Ascending aorta (tissue), 2 donors: ENCODE measurements around the gene KCNMA1. TPM values are rescaled to one million over a fixed set of nuclear protein-coding genes. Genes with fewer than 3 reads are reported as not detected.
A peak's percentile ranks its signal among the peaks of the same experiment; 100 is the strongest.

Experiments
- DNase-seq, 2 donors: peaks; one replicate each; pipeline ENCODE4 v3.0.0-alpha.2; 2019; ENCODE audit warnings: low spot score in 2 of 2
- H3K27ac ChIP-seq, 2 donors: fragments of 200-600 bp; sonication (generic); one replicate each; pipeline ENCODE4 v1.5.1; 2016 to 2017; ENCODE audit warnings: mild to moderate bottlenecking in 1 of 2
- H3K27me3 ChIP-seq: fragments of 200-600 bp; sonication (generic); one replicate; pipeline ENCODE4 v1.5.1; 2017
- H3K36me3 ChIP-seq, 2 donors: fragments of 200-600 bp; sonication (generic); one replicate each; pipeline ENCODE4 v1.5.1; 2016
- H3K4me1 ChIP-seq, 2 donors: fragments of 200-600 bp; sonication (generic); one replicate each; pipeline ENCODE4 v1.5.1; 2016 to 2017; ENCODE audit warnings: mild to moderate bottlenecking in 1 of 2
- H3K4me3 ChIP-seq, 2 donors: fragments of 200-600 bp; sonication (generic); one replicate each; pipeline ENCODE4 v1.5.1; 2016 to 2017; ENCODE audit warnings: mild to moderate bottlenecking in 1 of 2
- H3K9me3 ChIP-seq, 2 donors: fragments of 200-600 bp; sonication (generic); one replicate each; pipeline ENCODE4 v1.5.1; 2016
- CTCF ChIP-seq, 3 experiments: fragments of 200-600 bp in 2 of 3; fragments of 450-650 bp in 1 of 3; sonication (generic) in 2 of 3; IDR thresholded peaks; one replicate each; pipeline ENCODE4 v1.5.1; 2016 to 2019; ENCODE audit warnings: antibody characterized with exemption in 3 of 3, mild to moderate bottlenecking in 1 of 3, moderate library complexity in 1 of 3
- intact Hi-C: fragments of 100-400 bp; cut with DNase I; formaldehyde crosslinking; loops from one replicate; pipeline ENCODE4 v1.15.1; 2023
- total RNA-seq: library from RNA; depleted of rRNA; stranded (reverse); fragments of >200 nt; gene quantifications from one replicate; pipeline ENCODE4 v1.1.0, GENCODE V29; 2016

The KCNMA1 gene
- total RNA-seq, 1 donor from 2014 or later, result 28.6 TPM

- intact Hi-C loops, result loop anchor here (5.0 kb wide), 1 partner anchor 37 kb away; no protein-coding TSS in a partner anchor
- Histone ChIP-seq H3K4me3 (no peak overlapping the region), H3K27me3 (no peaks in the 10 kb centered on the region), H3K27ac (peak overlapping the region; percentile 60 to 75), H3K4me1 (peaks cover 8 to 9% of the 10 kb centered on the region in 2 donors), H3K9me3 (no peaks in the 10 kb centered on the region), H3K36me3 (no peaks in the 10 kb centered on the region)
- DNase-seq, result peak; percentile 41 to 90
- TF ChIP-seq CTCF (IDR thresholded peaks at IDR 0.05), result peak in 1 of 3 experiments; percentile 5
Measured at GRCh38 chr10:77350711-77351119, 286.9 kb downstream of the KCNMA1 start.

- no peak for DNase-seq
- Histone ChIP-seq H3K27me3 (no peaks in the 10 kb centered on the region), H3K27ac (peak overlapping the region; percentile 7 to 75), H3K4me1 (peaks cover 8 to 9% of the 10 kb centered on the region in 2 donors), H3K9me3 (no peaks in the 10 kb centered on the region), H3K36me3 (no peaks in the 10 kb centered on the region), H3K4me3 (no peak overlapping the region)
- intact Hi-C loops, result loop anchor here (5.0 kb wide), 1 partner anchor 37 kb away; no protein-coding TSS in a partner anchor
- TF ChIP-seq CTCF (IDR thresholded peaks at IDR 0.05), result no peak
Measured at GRCh38 chr10:77350134-77350533, 287.5 kb downstream of the KCNMA1 start.

- Histone ChIP-seq H3K4me3 (no peak overlapping the region), H3K27ac (peak overlapping the region in 1 of 2 donors; percentile 7), H3K4me1 (peaks cover 8 to 9% of the 10 kb centered on the region in 2 donors), H3K27me3 (no peaks in the 10 kb centered on the region), H3K36me3 (no peaks in the 10 kb centered on the region), H3K9me3 (no peaks in the 10 kb centered on the region)
- no peak for TF ChIP-seq CTCF (IDR thresholded peaks at IDR 0.05)
- intact Hi-C loops, result loop anchor here (5.0 kb wide), 1 partner anchor 62 kb away; no protein-coding TSS in a partner anchor
- no peak for DNase-seq
Measured at GRCh38 chr10:77349226-77349625, 288.4 kb downstream of the KCNMA1 start.

- no peak for DNase-seq
- Histone ChIP-seq H3K27me3 (no peaks in the 10 kb centered on the region), H3K4me3 (no peak overlapping the region), H3K9me3 (no peaks in the 10 kb centered on the region), H3K4me1 (peaks cover 8 to 9% of the 10 kb centered on the region in 2 donors), H3K36me3 (no peaks in the 10 kb centered on the region), H3K27ac (peak overlapping the region in 1 of 2 donors; percentile 4)
- no peak for TF ChIP-seq CTCF (IDR thresholded peaks at IDR 0.05)
- intact Hi-C loops, result loop anchor here (5.0 kb wide), 1 partner anchor 61 kb away; no protein-coding TSS in a partner anchor
Measured at GRCh38 chr10:77348751-77349150, 288.9 kb downstream of the KCNMA1 start.

- TF ChIP-seq CTCF (IDR thresholded peaks at IDR 0.05), result no peak
- peaks cover 8 to 9% of the 10 kb centered on the region in 2 donors for H3K4me1 ChIP-seq
- no peak for DNase-seq
- H3K9me3 ChIP-seq, result no peaks in the 10 kb centered on the region
- H3K4me3 ChIP-seq, result no peak overlapping the region
- intact Hi-C loops, result loop anchor here (5.0 kb wide), 1 partner anchor 61 kb away; no protein-coding TSS in a partner anchor
- H3K36me3 ChIP-seq, result no peaks in the 10 kb centered on the region
- H3K27me3 ChIP-seq, result no peaks in the 10 kb centered on the region
- peak overlapping the region in 1 of 2 donors; percentile 4 for H3K27ac ChIP-seq
Measured at GRCh38 chr10:77348082-77348481, 289.5 kb downstream of the KCNMA1 start.
